ENCODE measurements around the gene SF3B2. TPM values are rescaled to one million over a fixed set of nuclear protein-coding genes. Genes with fewer than 3 reads are reported as not detected.
A peak's percentile ranks its signal among the peaks of the same experiment; 100 is the strongest.

SF3B2 gene, protein sequence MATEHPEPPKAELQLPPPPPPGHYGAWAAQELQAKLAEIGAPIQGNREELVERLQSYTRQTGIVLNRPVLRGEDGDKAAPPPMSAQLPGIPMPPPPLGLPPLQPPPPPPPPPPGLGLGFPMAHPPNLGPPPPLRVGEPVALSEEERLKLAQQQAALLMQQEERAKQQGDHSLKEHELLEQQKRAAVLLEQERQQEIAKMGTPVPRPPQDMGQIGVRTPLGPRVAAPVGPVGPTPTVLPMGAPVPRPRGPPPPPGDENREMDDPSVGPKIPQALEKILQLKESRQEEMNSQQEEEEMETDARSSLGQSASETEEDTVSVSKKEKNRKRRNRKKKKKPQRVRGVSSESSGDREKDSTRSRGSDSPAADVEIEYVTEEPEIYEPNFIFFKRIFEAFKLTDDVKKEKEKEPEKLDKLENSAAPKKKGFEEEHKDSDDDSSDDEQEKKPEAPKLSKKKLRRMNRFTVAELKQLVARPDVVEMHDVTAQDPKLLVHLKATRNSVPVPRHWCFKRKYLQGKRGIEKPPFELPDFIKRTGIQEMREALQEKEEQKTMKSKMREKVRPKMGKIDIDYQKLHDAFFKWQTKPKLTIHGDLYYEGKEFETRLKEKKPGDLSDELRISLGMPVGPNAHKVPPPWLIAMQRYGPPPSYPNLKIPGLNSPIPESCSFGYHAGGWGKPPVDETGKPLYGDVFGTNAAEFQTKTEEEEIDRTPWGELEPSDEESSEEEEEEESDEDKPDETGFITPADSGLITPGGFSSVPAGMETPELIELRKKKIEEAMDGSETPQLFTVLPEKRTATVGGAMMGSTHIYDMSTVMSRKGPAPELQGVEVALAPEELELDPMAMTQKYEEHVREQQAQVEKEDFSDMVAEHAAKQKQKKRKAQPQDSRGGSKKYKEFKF
- total RNA-seq (2013) = 148 TPM
- polyA plus RNA-seq = 100 to 1,000 TPM in 1 of 3 donors, 10 to 100 TPM in 2; 32.1 to 107 (median 52.6) TPM
- polyA minus RNA-seq = 58.7 and 100 TPM in 2 replicates
- 61.6 to 157 (median 122) reads per million in 11 experiments for total RNA-seq

DNA sequence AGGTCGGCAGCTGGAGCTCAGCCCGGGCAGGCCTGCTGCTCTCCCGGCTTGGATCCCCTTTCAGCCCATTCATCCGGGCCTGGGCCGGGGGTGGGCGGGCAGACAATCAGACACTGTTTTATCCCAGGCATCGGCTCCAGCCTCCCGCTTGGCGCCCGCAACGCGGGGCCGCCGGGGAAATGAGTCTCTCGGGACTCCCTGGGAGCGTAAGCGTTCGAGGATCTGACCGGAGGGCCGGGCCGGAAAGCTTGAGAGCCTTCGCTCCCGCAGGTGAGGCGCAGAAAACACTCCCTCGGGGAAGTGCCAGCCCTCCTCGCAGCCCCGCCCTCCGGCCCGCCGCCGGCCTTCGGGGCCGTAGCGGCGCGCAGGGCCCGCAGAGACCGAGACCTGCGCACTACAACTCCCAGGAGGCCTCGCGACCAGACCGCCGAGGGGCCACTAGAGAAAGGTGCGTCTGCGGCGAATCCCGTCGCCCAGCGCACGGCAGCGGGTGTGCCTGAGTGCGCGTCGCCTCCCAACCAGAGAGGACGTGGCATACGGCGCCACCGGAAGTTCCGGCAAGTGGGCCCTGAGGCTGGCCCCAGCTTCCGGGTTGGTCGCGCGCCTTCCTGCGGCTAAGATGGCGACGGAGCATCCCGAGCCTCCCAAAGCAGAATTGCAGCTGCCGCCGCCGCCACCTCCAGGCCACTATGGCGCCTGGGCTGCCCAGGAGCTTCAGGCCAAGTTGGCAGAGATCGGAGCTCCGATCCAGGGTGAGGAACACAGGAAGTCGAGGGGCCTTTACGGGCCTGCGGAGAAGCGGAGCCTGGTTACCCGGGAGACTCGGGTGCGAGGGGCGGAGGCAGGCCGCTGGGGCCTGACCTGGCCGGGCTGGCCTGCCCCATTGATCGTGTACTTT, at the start of gene SF3B2:
Gene SF3B2, plus strand, starts transcription at position 599 of the 898 bp plus-strand sequence. Its CDS starts 21 bp downstream, at position 620.
- peaks cover 29 to 37% of the 10 kb centered on the region in 2 donors for H3K36me3 Mint-ChIP-seq
- peaks cover 0 to 4% (median 0%) of the 10 kb centered on the region in 7 donors for H3K9me3 Mint-ChIP-seq

More for the DNA sequence above, at the start of gene SF3B2:
- Mint-ChIP-seq H3K4me1 (peaks cover 20% of the 10 kb centered on the region), H3K27me3 (ENCODE audit: low read depth in 3 of 3) (peaks cover 18 to 22% (median 18%) of the 10 kb centered on the region in 3 donors), H3K27ac (peak within 1 kb of the TSS; percentile 93 to 98 (median 97)), H3K4me3 (peak within 1 kb of the TSS; percentile 97 to 99)
- H3K9ac ChIP-seq (ENCODE audit: insufficient read depth, low read length, poor library complexity, severe bottlenecking) = peak within 1 kb of the TSS; percentile 95
- peak within 1 kb of the TSS; percentile 91 to 97 (median 94) for H3K4me3 ChIP-seq (replicated peaks in 1 of 3; ENCODE audit: low read depth in 2 of 3, low read length in 3 of 3)
- DNase-seq = peak; percentile 98
- H4K20me1 ChIP-seq (ENCODE audit: insufficient read depth, low read length) = peaks cover 5% of the 10 kb centered on the region
- intact Hi-C loops (cut with micrococcal nuclease) = no loop called here
- H3K36me3 ChIP-seq (replicated peaks in 1 of 2; ENCODE audit: control insufficient read depth in 1 of 2, insufficient read depth in 2 of 2, low read length in 2 of 2) = peaks cover 25 to 28% of the 10 kb centered on the region in 2 donors
- no peaks in the 10 kb centered on the region for H3K9me3 ChIP-seq (replicated peaks in 1 of 2; ENCODE audit: control insufficient read depth in 1 of 2, insufficient read depth in 1 of 2, low read length in 2 of 2)
- TF ChIP-seq CTCF (IDR thresholded peaks at IDR 0.05) = no peak
- under 1% methylated on average over 84 of the region's 84 CpGs for WGBS (ENCODE audit: insufficient coverage)
- H3K27me3 ChIP-seq (ENCODE audit: control insufficient read depth in 2 of 2, insufficient read depth in 2 of 2, low read length in 2 of 2) = peaks cover 2 to 19% of the 10 kb centered on the region in 2 donors
- peaks cover 42% of the 10 kb centered on the region for H3K79me2 ChIP-seq (ENCODE audit: insufficient read depth, low read length)
- H3K4me1 ChIP-seq (ENCODE audit: control insufficient read depth in 1 of 2, insufficient read depth in 2 of 2, low read length in 2 of 2) = peaks cover 16 to 26% of the 10 kb centered on the region in 2 donors
- peak within 1 kb of the TSS; percentile 94 for H2AFZ ChIP-seq (ENCODE audit: insufficient read depth, low read depth, low read length, poor library complexity, severe bottlenecking)
- peak within 1 kb of the TSS; percentile 85 for H3K4me2 ChIP-seq (replicated peaks; ENCODE audit: extremely low read depth, low read length, poor library complexity, severe bottlenecking)
- peak within 1 kb of the TSS; percentile 73 to 95 for H3K27ac ChIP-seq (ENCODE audit: low read depth in 1 of 2, low read length in 2 of 2)

Data from CD14-positive monocyte (primary cell).